ENCODE data around the gene CCDC3. TPM values are rescaled to one million over a fixed set of nuclear protein-coding genes. Genes with fewer than 3 reads are reported as not detected.

Gene CCDC3
- polyA plus RNA-seq, 2 of the 4 experiments (the other 2 are of a cell fraction) = 0.58 to 0.94 TPM

DNA sequence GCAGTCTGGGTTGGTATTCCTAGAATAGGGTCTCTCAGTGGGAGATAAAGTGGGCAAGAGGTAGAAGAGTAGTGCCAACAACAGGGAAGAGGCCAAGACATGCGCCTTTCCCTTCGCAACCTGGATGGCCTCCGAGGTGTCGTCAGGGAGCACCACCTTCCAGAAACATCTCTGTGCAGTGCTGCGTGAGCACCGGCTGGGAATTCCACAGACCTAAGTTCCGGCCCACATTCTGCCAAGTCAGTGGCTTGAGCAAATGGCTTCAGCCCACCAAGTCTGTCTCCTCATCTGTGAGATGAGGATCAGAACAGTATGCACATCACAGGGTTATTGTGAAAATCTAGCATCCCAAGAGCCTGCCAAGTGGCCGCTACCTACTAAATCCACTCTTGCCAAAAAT is 40.6 kb downstream of the CCDC3 start:
- Histone ChIP-seq H3K4me1 (no peaks in the 10 kb centered on the region), H3K4me3 (no peak overlapping the region), H3K4me2 (no peak overlapping the region), H3K9me3 (0 out of 3 replicates have a peak, but pooled peaks cover 2% of the 10 kb centered on the region), H3K27ac (no peak overlapping the region)
- FAIRE-seq = no peak
- DNase-seq (ENCODE audit: low read depth in 1 of 2, low spot score in 1 of 2) = no peak
- ATAC-seq = no peak
- WGBS (ENCODE audit: missing lambda C conversion rate) = 85% methylated on average over 8 of the region's 8 CpGs
- TF ChIP-seq TFCP2L1 (CRISPR knock-in tag; IDR thresholded peaks at IDR 0.05) (no peak), RCOR1 (IDR thresholded peaks at IDR 0.05; ENCODE audit: low read depth, low read length) (no peak), HOXB5 (CRISPR knock-in tag; IDR thresholded peaks at IDR 0.05) (no peak), NPAS2 (CRISPR knock-in tag; IDR thresholded peaks at IDR 0.05; ENCODE audit: borderline replicate concordance) (no peak)
- TF ChIP-seq, protein P1, sequence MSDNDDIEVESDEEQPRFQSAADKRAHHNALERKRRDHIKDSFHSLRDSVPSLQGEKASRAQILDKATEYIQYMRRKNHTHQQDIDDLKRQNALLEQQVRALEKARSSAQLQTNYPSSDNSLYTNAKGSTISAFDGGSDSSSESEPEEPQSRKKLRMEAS (IDR thresholded peaks at IDR 0.05) = no peak
- TF ChIP-seq, protein P2, sequence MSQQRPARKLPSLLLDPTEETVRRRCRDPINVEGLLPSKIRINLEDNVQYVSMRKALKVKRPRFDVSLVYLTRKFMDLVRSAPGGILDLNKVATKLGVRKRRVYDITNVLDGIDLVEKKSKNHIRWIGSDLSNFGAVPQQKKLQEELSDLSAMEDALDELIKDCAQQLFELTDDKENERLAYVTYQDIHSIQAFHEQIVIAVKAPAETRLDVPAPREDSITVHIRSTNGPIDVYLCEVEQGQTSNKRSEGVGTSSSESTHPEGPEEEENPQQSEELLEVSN (IDR thresholded peaks at IDR 0.05; ENCODE audit: borderline replicate concordance, low read depth) = no peak
- POLR2A ChIA-PET = no interaction called here
- CTCF ChIA-PET = interaction anchor here (0.9 to 1.0 kb wide), 2 partner anchors 14 to 19 kb away, joined by 3 read pairs; no protein-coding TSS in a partner anchor

GRCh38 chr10:12960334-12960898 is 41.1 kb downstream of the CCDC3 start:
- TF ChIP-seq ESRRA (IDR thresholded peaks at IDR 0.05; ENCODE audit: borderline replicate concordance, low read length) = no peak
- no peak for TF ChIP-seq TP53 (CRISPR knock-in tag; IDR thresholded peaks at IDR 0.05)
- TF ChIP-seq KDM5A (IDR thresholded peaks at IDR 0.05) = no peak
- TF ChIP-seq MYC (IDR thresholded peaks at IDR 0.05; ENCODE audit: borderline replicate concordance, low read length) = no peak
- TF ChIP-seq, protein P3, sequence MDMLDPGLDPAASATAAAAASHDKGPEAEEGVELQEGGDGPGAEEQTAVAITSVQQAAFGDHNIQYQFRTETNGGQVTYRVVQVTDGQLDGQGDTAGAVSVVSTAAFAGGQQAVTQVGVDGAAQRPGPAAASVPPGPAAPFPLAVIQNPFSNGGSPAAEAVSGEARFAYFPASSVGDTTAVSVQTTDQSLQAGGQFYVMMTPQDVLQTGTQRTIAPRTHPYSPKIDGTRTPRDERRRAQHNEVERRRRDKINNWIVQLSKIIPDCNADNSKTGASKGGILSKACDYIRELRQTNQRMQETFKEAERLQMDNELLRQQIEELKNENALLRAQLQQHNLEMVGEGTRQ (IDR thresholded peaks at IDR 0.05) = no peak
- no peak for TF ChIP-seq SREBF2 (IDR thresholded peaks at IDR 0.05)
- TF ChIP-seq, protein P4, sequence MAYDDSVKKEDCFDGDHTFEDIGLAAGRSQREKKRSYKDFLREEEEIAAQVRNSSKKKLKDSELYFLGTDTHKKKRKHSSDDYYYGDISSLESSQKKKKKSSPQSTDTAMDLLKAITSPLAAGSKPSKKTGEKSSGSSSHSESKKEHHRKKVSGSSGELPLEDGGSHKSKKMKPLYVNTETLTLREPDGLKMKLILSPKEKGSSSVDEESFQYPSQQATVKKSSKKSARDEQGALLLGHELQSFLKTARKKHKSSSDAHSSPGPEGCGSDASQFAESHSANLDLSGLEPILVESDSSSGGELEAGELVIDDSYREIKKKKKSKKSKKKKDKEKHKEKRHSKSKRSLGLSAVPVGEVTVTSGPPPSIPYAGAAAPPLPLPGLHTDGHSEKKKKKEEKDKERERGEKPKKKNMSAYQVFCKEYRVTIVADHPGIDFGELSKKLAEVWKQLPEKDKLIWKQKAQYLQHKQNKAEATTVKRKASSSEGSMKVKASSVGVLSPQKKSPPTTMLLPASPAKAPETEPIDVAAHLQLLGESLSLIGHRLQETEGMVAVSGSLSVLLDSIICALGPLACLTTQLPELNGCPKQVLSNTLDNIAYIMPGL (CRISPR knock-in tag; IDR thresholded peaks at IDR 0.05; ENCODE audit: borderline replicate concordance) = no peak
- no peak for TF ChIP-seq CHD4 (IDR thresholded peaks at IDR 0.05; ENCODE audit: borderline replicate concordance)
- TF ChIP-seq ZNF302 (CRISPR knock-in tag; IDR thresholded peaks at IDR 0.05) = no peak
- TF ChIP-seq KDM1A (IDR thresholded peaks at IDR 0.05; ENCODE audit: low read depth) = no peak
- no peak for TF ChIP-seq POLR2A (IDR thresholded peaks at IDR 0.05; ENCODE audit: low read length)
- ChIA-PET CTCF (interaction anchor here (0.9 kb wide), 1 partner anchor 14 kb away, joined by 3 read pairs; no protein-coding TSS in a partner anchor), POLR2A (no interaction called here)
- Histone ChIP-seq H3K4me3 (no peak overlapping the region), H3K27ac (no peak overlapping the region), H3K4me2 (no peak overlapping the region), H3K9me3 (0 out of 3 replicates have a peak, but pooled peaks cover 2% of the 10 kb centered on the region), H3K4me1 (no peaks in the 10 kb centered on the region)
- no peak for ATAC-seq
- no peak for DNase-seq (ENCODE audit: low read depth in 1 of 2, low spot score in 1 of 2)
- FAIRE-seq = no peak
- WGBS (ENCODE audit: missing lambda C conversion rate) = 59% methylated on average over 15 of the region's 15 CpGs

- TF ChIP-seq TP53 (CRISPR knock-in tag; IDR thresholded peaks at IDR 0.05) (no peak), JUNB (IDR thresholded peaks at IDR 0.05) (no peak), BHLHE40 (IDR thresholded peaks at IDR 0.05; ENCODE audit: low read depth, low read length) (no peak), NPAS2 (CRISPR knock-in tag; IDR thresholded peaks at IDR 0.05; ENCODE audit: borderline replicate concordance) (no peak), BCL3 (IDR thresholded peaks at IDR 0.05) (no peak), ZNF302 (CRISPR knock-in tag; IDR thresholded peaks at IDR 0.05) (no peak), HOXA7 (CRISPR knock-in tag; IDR thresholded peaks at IDR 0.05) (no peak), JUN (IDR thresholded peaks at IDR 0.05) (no peak), MYC (IDR thresholded peaks at IDR 0.05; ENCODE audit: borderline replicate concordance, low read length) (no peak), PHF8 (IDR thresholded peaks at IDR 0.05; ENCODE audit: borderline replicate concordance, low read depth) (no peak), CBX8 (IDR thresholded peaks at IDR 0.05) (no peak)
- TF ChIP-seq, protein P5, sequence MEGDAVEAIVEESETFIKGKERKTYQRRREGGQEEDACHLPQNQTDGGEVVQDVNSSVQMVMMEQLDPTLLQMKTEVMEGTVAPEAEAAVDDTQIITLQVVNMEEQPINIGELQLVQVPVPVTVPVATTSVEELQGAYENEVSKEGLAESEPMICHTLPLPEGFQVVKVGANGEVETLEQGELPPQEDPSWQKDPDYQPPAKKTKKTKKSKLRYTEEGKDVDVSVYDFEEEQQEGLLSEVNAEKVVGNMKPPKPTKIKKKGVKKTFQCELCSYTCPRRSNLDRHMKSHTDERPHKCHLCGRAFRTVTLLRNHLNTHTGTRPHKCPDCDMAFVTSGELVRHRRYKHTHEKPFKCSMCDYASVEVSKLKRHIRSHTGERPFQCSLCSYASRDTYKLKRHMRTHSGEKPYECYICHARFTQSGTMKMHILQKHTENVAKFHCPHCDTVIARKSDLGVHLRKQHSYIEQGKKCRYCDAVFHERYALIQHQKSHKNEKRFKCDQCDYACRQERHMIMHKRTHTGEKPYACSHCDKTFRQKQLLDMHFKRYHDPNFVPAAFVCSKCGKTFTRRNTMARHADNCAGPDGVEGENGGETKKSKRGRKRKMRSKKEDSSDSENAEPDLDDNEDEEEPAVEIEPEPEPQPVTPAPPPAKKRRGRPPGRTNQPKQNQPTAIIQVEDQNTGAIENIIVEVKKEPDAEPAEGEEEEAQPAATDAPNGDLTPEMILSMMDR (IDR thresholded peaks at IDR 0.05) = no peak
- TF ChIP-seq, protein P2 (IDR thresholded peaks at IDR 0.05; ENCODE audit: borderline replicate concordance, low read depth) = no peak
- no peak for DNase-seq (ENCODE audit: low read depth in 1 of 2, low spot score in 1 of 2)
- no peak overlapping the region for H3K4me2 ChIP-seq
- CTCF ChIA-PET = interaction anchor here (2.4 kb wide), 1 partner anchor 16 kb away, joined by 7 read pairs; no protein-coding TSS in a partner anchor
- POLR2A ChIA-PET = interaction anchor here (1.3 kb wide), 1 partner anchor 24 kb away, joined by 3 read pairs; no protein-coding TSS in a partner anchor
- no peak overlapping the region for H3K27ac ChIP-seq
- peaks cover 8% of the 10 kb centered on the region; the same call in 2 of the 3 replicates for H3K9me3 ChIP-seq
- no peak overlapping the region for H3K4me3 ChIP-seq
- no peak for FAIRE-seq
- 88% methylated on average over 5 of the region's 5 CpGs for WGBS (ENCODE audit: missing lambda C conversion rate)
- no peaks in the 10 kb centered on the region for H3K4me1 ChIP-seq
- ATAC-seq = no peak
Observed at GRCh38 chr10:12958546-12959110, 42.9 kb downstream of the CCDC3 start.
